Esophagus muscularis mucosa (tissue), 3 donors: ENCODE results near the gene HSD11B1.

Experiments
- CTCF ChIP-seq, 3 experiments: fragments of 200-600 bp in 2 of 3; fragments of 450-650 bp in 1 of 3; sonication (generic) in 2 of 3; IDR thresholded peaks; one replicate each; pipeline ENCODE4 v1.5.1; 2017 to 2019; ENCODE audit warnings: antibody characterized with exemption in 3 of 3, mild to moderate bottlenecking in 2 of 3, moderate library complexity in 1 of 3
- POLR2A ChIP-seq: fragments of 450-650 bp; IDR thresholded peaks from one replicate; pipeline ENCODE4 v1.6.1; 2017; ENCODE audit warnings: antibody characterized with exemption, moderate library complexity, mild to moderate bottlenecking, low read depth
- POLR2AphosphoS5 ChIP-seq, 2 donors: sonication (generic); formaldehyde crosslinking; IDR thresholded peaks; one replicate each; pipeline ENCODE4 v1.6.1; 2017; ENCODE audit warnings: antibody characterized with exemption in 2 of 2

GRCh38 chr1:209761011-209761635 is 56.5 kb downstream of the HSD11B1 start:
- TF ChIP-seq POLR2A (no peak), CTCF (IDR thresholded peaks at IDR 0.05) (no peak), POLR2AphosphoS5 (IDR thresholded peaks at IDR 0.05) (no peak)
